H1 (cell line): ENCODE results near the gene DDAH2.

Experiments used
- EP300 ChIP-seq, 2 experiments: IDR thresholded peaks; 1 replicate in 1 of 2; 2 replicates in 1 of 2; pipeline ENCODE4 v1.6.1; 2011 to 2012; ENCODE audit warnings: low read depth in 2 of 2, low read length in 2 of 2, mild to moderate bottlenecking in 2 of 2, borderline replicate concordance in 1 of 2, inconsistent platforms in 1 of 2, moderate library complexity in 1 of 2
- EZH2 ChIP-seq: fragments of 200-600 bp; sonication (generic); IDR thresholded peaks from 2 replicates; pipeline ENCODE4 v1.7.1; 2012; ENCODE audit warnings: low read depth, mild to moderate bottlenecking, moderate library complexity, low read length, inconsistent platforms; ENCODE audit not compliant: severe bottlenecking
- GABPA ChIP-seq: IDR thresholded peaks from 2 replicates; pipeline ENCODE4 v1.6.1; 2011; ENCODE audit warnings: mild to moderate bottlenecking, low read length, moderate library complexity, borderline replicate concordance; ENCODE audit not compliant: insufficient read depth
- HDAC2 ChIP-seq, 2 experiments: fragments of 300-600 bp in 1 of 2; sonication (generic) in 1 of 2; IDR thresholded peaks; 2 replicates each; pipeline ENCODE4 v1.6.1; 2011 to 2012; ENCODE audit warnings: low read depth in 2 of 2, low read length in 2 of 2, mild to moderate bottlenecking in 2 of 2, moderate library complexity in 2 of 2, borderline replicate concordance in 1 of 2, inconsistent platforms in 1 of 2
- JUN ChIP-seq: IDR thresholded peaks from 2 replicates; pipeline ENCODE4 v1.6.1; 2011; ENCODE audit warnings: low read depth, mild to moderate bottlenecking, improper control_type of control experiment, low read length
- NRF1 ChIP-seq: IDR thresholded peaks from 2 replicates; pipeline ENCODE4 v1.6.1; 2011; ENCODE audit warnings: mild to moderate bottlenecking, low read depth, low read length, improper control_type of control experiment
- POLR2A ChIP-seq, 2 experiments: IDR thresholded peaks; 1 replicate in 1 of 2; 2 replicates in 1 of 2; pipeline ENCODE4 v1.6.1; 2011; ENCODE audit warnings: low read depth in 2 of 2, low read length in 2 of 2, mild to moderate bottlenecking in 2 of 2; ENCODE audit errors: control extremely low read depth in 1 of 2
- TAF1 ChIP-seq: IDR thresholded peaks from 2 replicates; pipeline ENCODE4 v1.6.1; 2011; ENCODE audit warnings: mild to moderate bottlenecking, low read depth, low read length
- TF ChIP-seq, protein P1 (sequence below), 3 experiments: IDR thresholded peaks; 1 replicate in 2 of 3; 2 replicates in 1 of 3; pipeline versions ENCODE4 v1.5.1 to v1.6.1; 2011; ENCODE audit warnings: low read length in 3 of 3, mild to moderate bottlenecking in 3 of 3, inconsistent platforms in 2 of 3, low read depth in 1 of 3, moderate library complexity in 1 of 3; ENCODE audit not compliant: insufficient read depth in 1 of 3; ENCODE audit errors: control extremely low read depth in 1 of 3
- TF ChIP-seq, protein P2 (sequence below): IDR thresholded peaks from 2 replicates; pipeline ENCODE4 v1.6.1; 2012; ENCODE audit warnings: low read length, inconsistent platforms

DNA sequence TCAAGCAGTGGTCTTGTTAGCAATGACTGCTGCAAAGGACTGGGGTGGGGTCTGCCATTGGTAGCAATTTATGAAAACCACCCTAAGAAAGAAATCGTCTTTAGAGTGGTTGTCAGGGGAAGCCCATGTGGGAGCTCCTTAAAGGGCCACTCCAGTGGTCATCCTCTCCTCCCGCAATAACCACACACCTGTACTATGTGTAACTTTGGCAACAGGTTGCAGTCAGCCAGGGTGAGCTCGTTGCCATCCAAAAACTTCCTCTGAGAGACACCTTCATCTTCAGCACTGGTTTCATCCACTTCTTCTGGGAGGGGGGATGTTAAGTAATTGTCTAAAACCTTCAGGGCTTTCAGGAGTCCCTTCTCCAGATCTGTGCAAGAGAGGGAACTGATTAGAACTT lies 2.9 kb upstream of the DDAH2 start:
- no peak for TF ChIP-seq GABPA
- TF ChIP-seq, protein P1, sequence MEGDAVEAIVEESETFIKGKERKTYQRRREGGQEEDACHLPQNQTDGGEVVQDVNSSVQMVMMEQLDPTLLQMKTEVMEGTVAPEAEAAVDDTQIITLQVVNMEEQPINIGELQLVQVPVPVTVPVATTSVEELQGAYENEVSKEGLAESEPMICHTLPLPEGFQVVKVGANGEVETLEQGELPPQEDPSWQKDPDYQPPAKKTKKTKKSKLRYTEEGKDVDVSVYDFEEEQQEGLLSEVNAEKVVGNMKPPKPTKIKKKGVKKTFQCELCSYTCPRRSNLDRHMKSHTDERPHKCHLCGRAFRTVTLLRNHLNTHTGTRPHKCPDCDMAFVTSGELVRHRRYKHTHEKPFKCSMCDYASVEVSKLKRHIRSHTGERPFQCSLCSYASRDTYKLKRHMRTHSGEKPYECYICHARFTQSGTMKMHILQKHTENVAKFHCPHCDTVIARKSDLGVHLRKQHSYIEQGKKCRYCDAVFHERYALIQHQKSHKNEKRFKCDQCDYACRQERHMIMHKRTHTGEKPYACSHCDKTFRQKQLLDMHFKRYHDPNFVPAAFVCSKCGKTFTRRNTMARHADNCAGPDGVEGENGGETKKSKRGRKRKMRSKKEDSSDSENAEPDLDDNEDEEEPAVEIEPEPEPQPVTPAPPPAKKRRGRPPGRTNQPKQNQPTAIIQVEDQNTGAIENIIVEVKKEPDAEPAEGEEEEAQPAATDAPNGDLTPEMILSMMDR (IDR thresholded peaks at IDR 0.05; ENCODE audit: control extremely low read depth in 1 of 3, insufficient read depth in 1 of 3, low read depth in 1 of 3, low read length in 3 of 3) = no peak
- no peak for TF ChIP-seq JUN
- TF ChIP-seq EP300 (IDR thresholded peaks at IDR 0.05; ENCODE audit: borderline replicate concordance in 1 of 2, low read depth in 2 of 2, low read length in 2 of 2) = no peak
- no peak for TF ChIP-seq NRF1
- TF ChIP-seq POLR2A (IDR thresholded peaks at IDR 0.05; ENCODE audit: control extremely low read depth in 1 of 2, low read depth in 2 of 2, low read length in 2 of 2) = no peak
- no peak for TF ChIP-seq EZH2
- no peak for TF ChIP-seq TAF1
- TF ChIP-seq, protein P2, sequence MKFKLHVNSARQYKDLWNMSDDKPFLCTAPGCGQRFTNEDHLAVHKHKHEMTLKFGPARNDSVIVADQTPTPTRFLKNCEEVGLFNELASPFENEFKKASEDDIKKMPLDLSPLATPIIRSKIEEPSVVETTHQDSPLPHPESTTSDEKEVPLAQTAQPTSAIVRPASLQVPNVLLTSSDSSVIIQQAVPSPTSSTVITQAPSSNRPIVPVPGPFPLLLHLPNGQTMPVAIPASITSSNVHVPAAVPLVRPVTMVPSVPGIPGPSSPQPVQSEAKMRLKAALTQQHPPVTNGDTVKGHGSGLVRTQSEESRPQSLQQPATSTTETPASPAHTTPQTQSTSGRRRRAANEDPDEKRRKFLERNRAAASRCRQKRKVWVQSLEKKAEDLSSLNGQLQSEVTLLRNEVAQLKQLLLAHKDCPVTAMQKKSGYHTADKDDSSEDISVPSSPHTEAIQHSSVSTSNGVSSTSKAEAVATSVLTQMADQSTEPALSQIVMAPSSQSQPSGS = no peak
- no peak for TF ChIP-seq HDAC2 (IDR thresholded peaks at IDR 0.05; ENCODE audit: borderline replicate concordance in 1 of 2, low read depth in 2 of 2, low read length in 2 of 2)
